Ovary (tissue), 3 donors: ENCODE results near the gene PSRC1.

ENCODE experiments used
- EP300 ChIP-seq: sonication (generic); formaldehyde crosslinking; IDR thresholded peaks from one replicate; pipeline ENCODE4 v1.6.1; 2017; ENCODE audit warnings: antibody characterized with exemption
- TF ChIP-seq, protein P1 (sequence below), 3 donors: fragments of 450-650 bp in 2 of 3; fragments of 200-600 bp in 1 of 3; IDR thresholded peaks; one replicate each; pipeline versions ENCODE4 v1.5.1 to v1.8.0; 2016 to 2022; ENCODE audit warnings: antibody characterized with exemption in 3 of 3, mild to moderate bottlenecking in 1 of 3
- donor health status: DM: no; HTN: no; CAD: no.

DNA sequence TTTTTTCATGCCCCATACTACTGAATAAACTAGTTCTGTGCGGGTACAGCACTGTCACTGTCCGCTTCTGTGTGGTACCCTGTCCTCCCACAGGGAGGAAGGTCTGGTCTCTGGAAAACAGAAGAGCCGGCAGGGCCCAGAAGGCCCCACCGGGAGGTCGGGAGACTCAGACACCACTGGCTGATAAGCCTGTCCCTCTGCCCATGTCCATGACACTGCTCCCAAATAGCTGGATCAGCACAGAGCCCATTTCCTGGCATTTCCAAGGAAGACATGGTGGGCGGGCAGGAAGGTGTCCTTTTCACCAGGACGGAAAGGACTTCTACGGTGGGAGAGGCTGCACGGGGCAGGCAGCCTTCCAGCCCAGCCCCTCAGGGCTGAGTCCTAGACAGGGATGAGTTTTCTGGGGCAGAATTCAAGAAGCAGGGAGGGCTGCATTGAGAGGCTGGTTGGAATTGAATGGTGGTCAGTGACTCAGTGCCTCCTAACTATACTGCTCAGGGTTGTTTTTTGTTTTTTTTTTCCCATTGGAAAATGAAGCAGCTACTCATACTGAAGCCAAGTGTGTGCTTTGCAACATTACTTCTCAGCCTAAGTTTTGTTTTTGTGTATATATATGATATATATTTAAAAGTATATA, 7.1 kb downstream of the PSRC1 start:
- TF ChIP-seq, protein P1, sequence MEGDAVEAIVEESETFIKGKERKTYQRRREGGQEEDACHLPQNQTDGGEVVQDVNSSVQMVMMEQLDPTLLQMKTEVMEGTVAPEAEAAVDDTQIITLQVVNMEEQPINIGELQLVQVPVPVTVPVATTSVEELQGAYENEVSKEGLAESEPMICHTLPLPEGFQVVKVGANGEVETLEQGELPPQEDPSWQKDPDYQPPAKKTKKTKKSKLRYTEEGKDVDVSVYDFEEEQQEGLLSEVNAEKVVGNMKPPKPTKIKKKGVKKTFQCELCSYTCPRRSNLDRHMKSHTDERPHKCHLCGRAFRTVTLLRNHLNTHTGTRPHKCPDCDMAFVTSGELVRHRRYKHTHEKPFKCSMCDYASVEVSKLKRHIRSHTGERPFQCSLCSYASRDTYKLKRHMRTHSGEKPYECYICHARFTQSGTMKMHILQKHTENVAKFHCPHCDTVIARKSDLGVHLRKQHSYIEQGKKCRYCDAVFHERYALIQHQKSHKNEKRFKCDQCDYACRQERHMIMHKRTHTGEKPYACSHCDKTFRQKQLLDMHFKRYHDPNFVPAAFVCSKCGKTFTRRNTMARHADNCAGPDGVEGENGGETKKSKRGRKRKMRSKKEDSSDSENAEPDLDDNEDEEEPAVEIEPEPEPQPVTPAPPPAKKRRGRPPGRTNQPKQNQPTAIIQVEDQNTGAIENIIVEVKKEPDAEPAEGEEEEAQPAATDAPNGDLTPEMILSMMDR (IDR thresholded peaks at IDR 0.05): no peak
- TF ChIP-seq EP300: no peak
